HFFc6 (cell line): ENCODE data around the gene METAP1D. TPM values are rescaled to one million over a fixed set of nuclear protein-coding genes. Genes with fewer than 3 reads are reported as not detected.
A peak's percentile ranks its signal among the peaks of the same experiment; 100 is the strongest.

Experiments
- DNase-seq: peaks from one replicate; pipeline ENCODE4 v3.0.0-alpha.2; 2018
- H3K27ac Mint-ChIP-seq: 2 replicates; pipeline ENCODE4 v1.8.0; 2020; ENCODE audit warnings: mild to moderate bottlenecking, mixed read lengths
- H3K27me3 Mint-ChIP-seq: 2 replicates; pipeline ENCODE4 v1.8.0; 2021; ENCODE audit warnings: mild to moderate bottlenecking, moderate library complexity, mixed read lengths; ENCODE audit not compliant: insufficient read depth
- H3K36me3 Mint-ChIP-seq: 2 replicates; pipeline ENCODE4 v1.8.0; 2021; ENCODE audit warnings: low read depth, mixed read lengths
- H3K4me1 Mint-ChIP-seq: 2 replicates; pipeline ENCODE4 v1.8.0; 2020; ENCODE audit warnings: low read depth, mixed read lengths
- H3K4me3 Mint-ChIP-seq: 2 replicates; pipeline ENCODE4 v1.8.0; 2020; ENCODE audit warnings: mild to moderate bottlenecking, moderate library complexity, mixed read lengths
- H3K9me3 Mint-ChIP-seq: 2 replicates; pipeline ENCODE4 v1.8.0; 2020; ENCODE audit warnings: mild to moderate bottlenecking, mixed read lengths
- total RNA-seq, 6 experiments: library from RNA; stranded (reverse); fragmentation: NEBNext Ultra II Directional; extraction: Animal tissue kit (Norgen Biotek cat#: 25700); gene quantifications; 2 replicates in 1 of 6; 3 replicates in 5 of 6; pipeline ENCODE4 v1.2.3, GENCODE V29; 2021
- TF ChIP-seq, protein P1 (sequence below): fragments of 200-600 bp; sonication (generic); IDR thresholded peaks from 2 replicates; pipeline ENCODE4 v1.5.0; 2021; ENCODE audit warnings: antibody characterized with exemption, mild to moderate bottlenecking

METAP1D gene
- total RNA-seq, 6 experiments from 2014 or later, result 5.3 to 7.5 (median 6.2) TPM

DNA sequence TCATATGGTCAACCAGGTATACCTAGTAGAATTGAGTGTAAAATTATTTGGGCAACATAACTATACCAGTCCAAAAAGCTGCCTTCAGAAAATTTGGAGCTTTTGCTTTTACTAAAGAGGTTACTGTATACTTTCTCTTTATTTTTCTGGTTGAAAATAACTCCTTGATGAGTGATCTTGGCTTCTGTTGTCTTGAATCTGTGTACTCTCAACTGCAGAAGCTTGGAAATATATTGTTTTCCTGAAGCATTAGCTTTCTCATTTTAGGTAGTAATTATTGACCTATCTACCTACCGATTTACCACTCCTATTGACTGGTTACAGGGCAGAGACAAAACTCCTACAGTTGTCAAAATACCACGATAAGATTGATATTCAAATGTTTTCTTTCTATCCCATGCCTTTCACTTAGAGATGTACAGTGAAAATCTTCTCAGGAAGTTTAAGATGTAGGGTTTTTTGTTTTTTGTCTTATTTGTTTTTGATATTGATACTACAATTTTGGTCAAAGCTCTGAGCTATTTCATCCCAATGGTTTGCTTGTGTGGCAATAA lies 49.9 kb downstream of the METAP1D start:
- no peaks in the 10 kb centered on the region for H3K36me3 Mint-ChIP-seq
- TF ChIP-seq, protein P1, sequence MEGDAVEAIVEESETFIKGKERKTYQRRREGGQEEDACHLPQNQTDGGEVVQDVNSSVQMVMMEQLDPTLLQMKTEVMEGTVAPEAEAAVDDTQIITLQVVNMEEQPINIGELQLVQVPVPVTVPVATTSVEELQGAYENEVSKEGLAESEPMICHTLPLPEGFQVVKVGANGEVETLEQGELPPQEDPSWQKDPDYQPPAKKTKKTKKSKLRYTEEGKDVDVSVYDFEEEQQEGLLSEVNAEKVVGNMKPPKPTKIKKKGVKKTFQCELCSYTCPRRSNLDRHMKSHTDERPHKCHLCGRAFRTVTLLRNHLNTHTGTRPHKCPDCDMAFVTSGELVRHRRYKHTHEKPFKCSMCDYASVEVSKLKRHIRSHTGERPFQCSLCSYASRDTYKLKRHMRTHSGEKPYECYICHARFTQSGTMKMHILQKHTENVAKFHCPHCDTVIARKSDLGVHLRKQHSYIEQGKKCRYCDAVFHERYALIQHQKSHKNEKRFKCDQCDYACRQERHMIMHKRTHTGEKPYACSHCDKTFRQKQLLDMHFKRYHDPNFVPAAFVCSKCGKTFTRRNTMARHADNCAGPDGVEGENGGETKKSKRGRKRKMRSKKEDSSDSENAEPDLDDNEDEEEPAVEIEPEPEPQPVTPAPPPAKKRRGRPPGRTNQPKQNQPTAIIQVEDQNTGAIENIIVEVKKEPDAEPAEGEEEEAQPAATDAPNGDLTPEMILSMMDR, result no peak
- no peaks in the 10 kb centered on the region for H3K27me3 Mint-ChIP-seq
- no peak overlapping the region for H3K4me3 Mint-ChIP-seq
- no peak for DNase-seq
- H3K9me3 Mint-ChIP-seq, result no peaks in the 10 kb centered on the region
- H3K4me1 Mint-ChIP-seq, result peaks cover 16% of the 10 kb centered on the region
- no peak overlapping the region for H3K27ac Mint-ChIP-seq

DNA sequence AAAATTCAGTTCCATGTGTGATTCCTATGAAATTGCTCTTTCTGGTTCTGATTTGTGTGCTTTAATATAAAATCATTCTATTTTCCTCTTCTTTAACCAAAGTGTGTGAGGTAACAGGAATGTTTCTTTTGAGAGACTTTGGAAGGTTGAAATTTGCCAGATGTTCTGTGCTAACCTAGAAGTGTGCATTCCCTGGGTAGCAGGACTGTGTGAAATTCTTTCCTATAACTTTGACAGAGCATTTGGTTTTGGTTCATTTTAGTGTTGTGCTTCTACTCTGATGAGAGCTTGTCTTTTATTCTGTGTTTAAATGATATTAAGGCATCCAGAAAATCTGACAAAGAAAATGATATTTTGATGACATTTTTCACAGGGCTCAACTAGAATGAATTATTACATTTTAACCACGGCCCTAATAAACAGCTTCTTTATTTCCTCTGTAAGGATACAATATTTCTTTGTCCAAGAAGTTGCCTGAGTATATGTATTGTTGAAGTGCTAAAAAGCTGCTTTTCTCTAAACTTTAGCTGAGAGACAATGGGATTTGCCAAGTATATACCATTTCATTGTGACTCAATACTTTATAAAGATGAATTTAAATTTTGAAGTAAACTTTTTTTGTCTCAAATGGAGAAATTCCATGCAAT lies 50.8 kb downstream of the METAP1D start:
- no peaks in the 10 kb centered on the region for H3K9me3 Mint-ChIP-seq
- H3K4me3 Mint-ChIP-seq, result no peak overlapping the region
- no peak overlapping the region for H3K27ac Mint-ChIP-seq
- no peak for DNase-seq
- no peaks in the 10 kb centered on the region for H3K36me3 Mint-ChIP-seq
- peaks cover 16% of the 10 kb centered on the region for H3K4me1 Mint-ChIP-seq
- TF ChIP-seq, protein P1, result no peak
- no peaks in the 10 kb centered on the region for H3K27me3 Mint-ChIP-seq

DNA sequence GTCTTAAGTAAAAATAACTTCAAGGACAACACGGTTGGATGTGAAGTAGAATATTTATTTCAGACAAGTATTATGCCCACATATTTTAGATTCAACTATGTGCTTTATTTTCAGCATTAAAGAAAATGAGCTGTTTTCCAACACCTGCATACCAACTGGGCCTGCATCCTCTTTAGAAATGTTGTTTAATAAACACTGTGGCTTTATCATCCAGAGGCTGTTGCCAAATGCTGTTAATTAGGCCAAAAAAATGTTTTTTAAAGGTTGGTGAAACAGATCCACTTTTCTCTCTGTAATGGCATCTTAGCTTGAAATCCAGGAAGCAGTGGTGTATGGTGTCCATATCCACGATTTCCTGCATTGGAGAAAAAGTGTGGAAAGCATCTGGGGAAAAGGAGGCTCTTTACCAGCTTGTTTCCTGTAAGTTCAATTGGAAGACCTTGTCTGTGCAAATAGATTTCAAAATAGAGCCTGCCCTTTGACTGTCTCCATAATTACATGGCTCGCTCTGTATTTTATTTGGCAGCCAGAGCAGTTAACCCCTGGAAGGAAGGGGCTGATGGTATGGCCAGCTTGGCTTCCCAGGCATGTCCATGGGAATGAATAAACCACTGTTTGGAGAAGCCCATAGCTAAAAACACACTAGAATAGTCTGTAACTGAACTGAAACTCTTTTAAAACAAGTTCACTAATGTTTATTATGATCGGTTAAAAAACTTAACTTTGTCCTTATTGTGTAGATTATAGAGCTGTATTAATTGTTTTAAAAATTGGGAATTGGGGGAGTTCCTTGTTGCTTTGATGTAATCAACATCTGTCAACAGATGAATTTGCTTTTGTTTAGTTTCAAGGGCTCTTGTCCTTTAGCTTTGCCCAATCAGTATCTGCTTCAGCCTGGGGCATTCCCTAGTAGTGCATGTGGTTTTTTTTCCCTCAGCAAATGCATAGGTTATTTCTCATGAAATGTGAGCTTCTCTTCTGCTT lies 52.5 kb downstream of the METAP1D start:
- peak overlapping the region; percentile 21; the same call in 1 of the 2 replicates for H3K4me3 Mint-ChIP-seq
- H3K4me1 Mint-ChIP-seq, result peaks cover 12% of the 10 kb centered on the region
- no peaks in the 10 kb centered on the region for H3K9me3 Mint-ChIP-seq
- H3K36me3 Mint-ChIP-seq, result no peaks in the 10 kb centered on the region
- H3K27ac Mint-ChIP-seq, result peak overlapping the region; percentile 25; the same call in 1 of the 2 replicates
- TF ChIP-seq, protein P1, result no peak
- DNase-seq, result no peak
- no peaks in the 10 kb centered on the region for H3K27me3 Mint-ChIP-seq

- Mint-ChIP-seq H3K4me3 (no peak overlapping the region), H3K36me3 (no peaks in the 10 kb centered on the region), H3K27ac (no peak overlapping the region), H3K27me3 (no peaks in the 10 kb centered on the region), H3K9me3 (no peaks in the 10 kb centered on the region), H3K4me1 (peaks cover 12% of the 10 kb centered on the region)
- DNase-seq, result no peak
- TF ChIP-seq, protein P1, result no peak
Observed at GRCh38 chr2:172053486-172053885, 53.7 kb downstream of the METAP1D start.

DNA sequence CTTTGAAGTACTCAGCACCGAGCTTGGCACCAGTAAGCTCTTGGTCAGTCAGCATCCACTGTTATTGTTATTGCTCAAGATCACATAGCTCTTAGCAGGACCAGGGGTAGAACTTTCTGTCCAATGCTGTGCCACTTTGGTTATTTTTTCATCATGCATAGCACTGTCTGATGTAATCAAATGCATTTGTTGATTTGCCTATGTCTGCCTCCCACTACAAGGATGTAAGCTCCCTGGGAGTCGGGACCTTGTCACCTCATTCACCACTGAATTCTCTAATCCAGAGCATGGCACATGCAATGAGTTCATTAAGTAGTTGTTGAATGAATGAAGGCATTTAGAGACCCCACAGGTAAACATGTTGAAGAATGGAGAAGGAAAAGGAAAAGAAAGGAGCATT lies 56.5 kb downstream of the METAP1D start:
- TF ChIP-seq, protein P1, result no peak
- DNase-seq, result no peak
- Mint-ChIP-seq H3K4me3 (no peak overlapping the region), H3K9me3 (no peaks in the 10 kb centered on the region), H3K27ac (no peak overlapping the region), H3K27me3 (no peaks in the 10 kb centered on the region), H3K36me3 (no peaks in the 10 kb centered on the region), H3K4me1 (peaks cover 12% of the 10 kb centered on the region)
